Measurements from ENCODE around the gene MSANTD7.

DNA sequence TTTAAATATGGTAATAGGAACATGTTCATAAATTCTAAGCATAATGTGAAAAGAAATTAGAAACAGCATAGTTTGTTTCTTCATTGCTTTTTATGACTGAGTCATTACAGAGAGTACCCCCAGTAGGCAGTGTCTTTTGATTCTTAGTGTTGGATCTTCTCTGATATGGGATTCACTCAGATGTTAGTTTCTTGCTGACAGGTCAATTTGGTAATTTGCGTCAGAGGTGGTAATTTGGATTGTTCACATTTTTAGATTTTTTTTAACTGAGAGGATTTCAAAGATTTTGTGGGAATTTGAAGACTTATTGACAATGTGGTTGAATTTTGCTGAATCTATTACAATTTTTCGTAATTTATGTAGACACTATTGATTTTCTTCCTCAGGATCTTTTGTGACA is 2.1 kb downstream of the MSANTD7 start:
- TF ChIP-seq, protein P1, sequence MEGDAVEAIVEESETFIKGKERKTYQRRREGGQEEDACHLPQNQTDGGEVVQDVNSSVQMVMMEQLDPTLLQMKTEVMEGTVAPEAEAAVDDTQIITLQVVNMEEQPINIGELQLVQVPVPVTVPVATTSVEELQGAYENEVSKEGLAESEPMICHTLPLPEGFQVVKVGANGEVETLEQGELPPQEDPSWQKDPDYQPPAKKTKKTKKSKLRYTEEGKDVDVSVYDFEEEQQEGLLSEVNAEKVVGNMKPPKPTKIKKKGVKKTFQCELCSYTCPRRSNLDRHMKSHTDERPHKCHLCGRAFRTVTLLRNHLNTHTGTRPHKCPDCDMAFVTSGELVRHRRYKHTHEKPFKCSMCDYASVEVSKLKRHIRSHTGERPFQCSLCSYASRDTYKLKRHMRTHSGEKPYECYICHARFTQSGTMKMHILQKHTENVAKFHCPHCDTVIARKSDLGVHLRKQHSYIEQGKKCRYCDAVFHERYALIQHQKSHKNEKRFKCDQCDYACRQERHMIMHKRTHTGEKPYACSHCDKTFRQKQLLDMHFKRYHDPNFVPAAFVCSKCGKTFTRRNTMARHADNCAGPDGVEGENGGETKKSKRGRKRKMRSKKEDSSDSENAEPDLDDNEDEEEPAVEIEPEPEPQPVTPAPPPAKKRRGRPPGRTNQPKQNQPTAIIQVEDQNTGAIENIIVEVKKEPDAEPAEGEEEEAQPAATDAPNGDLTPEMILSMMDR (IDR thresholded peaks at IDR 0.05 in 2 of 3, conservative IDR thresholded peaks at IDR 0.05 in 1 of 3; ENCODE audit: borderline replicate concordance in 1 of 3, insufficient read depth in 1 of 3, low read depth in 2 of 3, low read length in 2 of 3) = no peak
- TF ChIP-seq POLR2AphosphoS5 (IDR thresholded peaks at IDR 0.05; ENCODE audit: low read depth, low read length) = no peak
- TF ChIP-seq, protein P2, sequence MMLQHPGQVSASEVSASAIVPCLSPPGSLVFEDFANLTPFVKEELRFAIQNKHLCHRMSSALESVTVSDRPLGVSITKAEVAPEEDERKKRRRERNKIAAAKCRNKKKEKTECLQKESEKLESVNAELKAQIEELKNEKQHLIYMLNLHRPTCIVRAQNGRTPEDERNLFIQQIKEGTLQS (IDR thresholded peaks at IDR 0.05) = no peak
- no peak for TF ChIP-seq ZNF274 (IDR thresholded peaks at IDR 0.05; ENCODE audit: low read depth, low read length)
- no peak for TF ChIP-seq ELF1 (IDR thresholded peaks at IDR 0.05; ENCODE audit: borderline replicate concordance, low read depth)
- TF ChIP-seq, protein P3, sequence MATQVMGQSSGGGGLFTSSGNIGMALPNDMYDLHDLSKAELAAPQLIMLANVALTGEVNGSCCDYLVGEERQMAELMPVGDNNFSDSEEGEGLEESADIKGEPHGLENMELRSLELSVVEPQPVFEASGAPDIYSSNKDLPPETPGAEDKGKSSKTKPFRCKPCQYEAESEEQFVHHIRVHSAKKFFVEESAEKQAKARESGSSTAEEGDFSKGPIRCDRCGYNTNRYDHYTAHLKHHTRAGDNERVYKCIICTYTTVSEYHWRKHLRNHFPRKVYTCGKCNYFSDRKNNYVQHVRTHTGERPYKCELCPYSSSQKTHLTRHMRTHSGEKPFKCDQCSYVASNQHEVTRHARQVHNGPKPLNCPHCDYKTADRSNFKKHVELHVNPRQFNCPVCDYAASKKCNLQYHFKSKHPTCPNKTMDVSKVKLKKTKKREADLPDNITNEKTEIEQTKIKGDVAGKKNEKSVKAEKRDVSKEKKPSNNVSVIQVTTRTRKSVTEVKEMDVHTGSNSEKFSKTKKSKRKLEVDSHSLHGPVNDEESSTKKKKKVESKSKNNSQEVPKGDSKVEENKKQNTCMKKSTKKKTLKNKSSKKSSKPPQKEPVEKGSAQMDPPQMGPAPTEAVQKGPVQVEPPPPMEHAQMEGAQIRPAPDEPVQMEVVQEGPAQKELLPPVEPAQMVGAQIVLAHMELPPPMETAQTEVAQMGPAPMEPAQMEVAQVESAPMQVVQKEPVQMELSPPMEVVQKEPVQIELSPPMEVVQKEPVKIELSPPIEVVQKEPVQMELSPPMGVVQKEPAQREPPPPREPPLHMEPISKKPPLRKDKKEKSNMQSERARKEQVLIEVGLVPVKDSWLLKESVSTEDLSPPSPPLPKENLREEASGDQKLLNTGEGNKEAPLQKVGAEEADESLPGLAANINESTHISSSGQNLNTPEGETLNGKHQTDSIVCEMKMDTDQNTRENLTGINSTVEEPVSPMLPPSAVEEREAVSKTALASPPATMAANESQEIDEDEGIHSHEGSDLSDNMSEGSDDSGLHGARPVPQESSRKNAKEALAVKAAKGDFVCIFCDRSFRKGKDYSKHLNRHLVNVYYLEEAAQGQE (IDR thresholded peaks at IDR 0.05; ENCODE audit: low read depth) = no peak
- TF ChIP-seq SRF (IDR thresholded peaks at IDR 0.05; ENCODE audit: low read depth) = no peak
- no peak for TF ChIP-seq EZH2 (IDR thresholded peaks at IDR 0.05)
- TF ChIP-seq, protein P4, sequence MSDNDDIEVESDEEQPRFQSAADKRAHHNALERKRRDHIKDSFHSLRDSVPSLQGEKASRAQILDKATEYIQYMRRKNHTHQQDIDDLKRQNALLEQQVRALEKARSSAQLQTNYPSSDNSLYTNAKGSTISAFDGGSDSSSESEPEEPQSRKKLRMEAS (IDR thresholded peaks at IDR 0.05) = no peak
- no peak for TF ChIP-seq SP1 (IDR thresholded peaks at IDR 0.05; ENCODE audit: low read depth)
